Tibial nerve (tissue), 4 donors: ENCODE measurements around the gene TTPAL. TPM values are rescaled to one million over a fixed set of nuclear protein-coding genes. Genes with fewer than 3 reads are reported as not detected.

Source experiments
- DNase-seq, 2 donors: peaks; one replicate each; pipeline ENCODE4 v3.0.0-alpha.2; 2019; ENCODE audit warnings: low spot score in 2 of 2
- H3K27ac ChIP-seq, 4 donors: fragments of 200-600 bp; sonication (generic) in 3 of 4; one replicate each; pipeline ENCODE4 v1.5.1; 2017 to 2019; ENCODE audit warnings: mild to moderate bottlenecking in 1 of 4
- H3K27me3 ChIP-seq, 2 donors: fragments of 200-600 bp; sonication (generic) in 1 of 2; one replicate each; pipeline versions ENCODE4 v1.5.1 to v1.6.0; 2017 to 2019
- H3K36me3 ChIP-seq, 3 donors: fragments of 200-600 bp; sonication (generic); one replicate each; pipeline ENCODE4 v1.5.1; 2018 to 2019
- H3K4me1 ChIP-seq, 4 donors: fragments of 200-600 bp; sonication (generic) in 3 of 4; one replicate each; pipeline ENCODE4 v1.5.1; 2017 to 2019
- H3K4me3 ChIP-seq, 4 donors: fragments of 200-600 bp; sonication (generic) in 3 of 4; one replicate each; pipeline ENCODE4 v1.5.1; 2017 to 2019; ENCODE audit warnings: mild to moderate bottlenecking in 1 of 4, moderate library complexity in 1 of 4
- H3K9me3 ChIP-seq, 4 donors: fragments of 200-600 bp; sonication (generic) in 3 of 4; one replicate each; pipeline ENCODE4 v1.5.1; 2017 to 2019
- CTCF ChIP-seq, 5 experiments: fragments of 200-600 bp in 3 of 5; fragments of 450-650 bp in 2 of 5; sonication (generic) in 3 of 5; IDR thresholded peaks; one replicate each; pipeline ENCODE4 v1.5.1; 2016 to 2019; ENCODE audit warnings: antibody characterized with exemption in 5 of 5, mild to moderate bottlenecking in 3 of 5, moderate library complexity in 2 of 5
- EP300 ChIP-seq, 2 donors: sonication (generic); formaldehyde crosslinking; IDR thresholded peaks; one replicate each; pipeline ENCODE4 v1.6.1; 2017; ENCODE audit warnings: antibody characterized with exemption in 2 of 2, mild to moderate bottlenecking in 1 of 2
- POLR2A ChIP-seq, 2 donors: fragments of 450-650 bp; IDR thresholded peaks; one replicate each; pipeline ENCODE4 v1.6.1; 2017; ENCODE audit warnings: antibody characterized with exemption in 2 of 2, mild to moderate bottlenecking in 2 of 2, moderate library complexity in 2 of 2
- WGBS, 2 donors: methylation state at CpG; one replicate each; pipeline ENCODE4 v1.1.5; 2018; 5-methylcytosine and 5-hydroxymethylcytosine counted together
- total RNA-seq, 4 donors: library from RNA; depleted of rRNA; stranded (reverse); fragments of >200 nt; gene quantifications; one replicate each; pipeline ENCODE4 v1.1.0, GENCODE V29; 2016

The TTPAL gene
- total RNA-seq, 4 donors from 2014 or later = 13.0 to 23.7 (median 16.9) TPM

DNA sequence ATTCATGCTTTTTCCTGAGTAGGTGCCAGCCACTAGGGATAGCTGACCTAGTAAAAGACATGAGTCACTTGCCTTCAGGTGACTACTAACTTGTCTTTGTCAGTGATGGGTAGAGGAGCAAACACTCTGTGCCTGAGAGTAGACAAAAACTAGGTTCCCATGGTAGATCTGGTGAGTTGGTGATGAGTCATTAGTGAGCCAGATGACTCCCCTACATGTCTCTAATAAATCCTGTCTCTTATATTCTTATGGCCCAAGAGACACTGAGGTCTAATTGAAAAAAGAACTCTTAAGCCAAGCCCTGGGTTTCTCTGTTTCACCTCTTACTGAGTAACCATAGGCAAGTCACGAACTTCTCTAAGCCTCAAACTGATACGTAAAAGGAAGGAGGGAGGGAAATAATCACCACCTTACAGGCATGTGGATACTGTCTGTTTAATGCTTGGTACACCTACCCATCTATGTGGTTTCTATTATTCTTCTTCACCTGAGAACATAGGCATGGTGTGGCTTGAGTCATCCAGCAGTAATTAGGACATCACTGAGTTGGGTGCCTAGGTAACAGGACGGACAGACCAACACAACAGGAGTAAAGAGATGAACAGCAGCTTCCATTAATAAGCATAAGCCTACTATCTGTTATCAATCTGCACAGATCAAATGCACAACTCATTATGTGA lies 20.3 kb downstream of the TTPAL start:
- H3K4me1 ChIP-seq = peaks cover 0 to 12% (median 0%) of the 10 kb centered on the region in 4 donors
- no peak for TF ChIP-seq EP300 (IDR thresholded peaks at IDR 0.05)
- no peak for TF ChIP-seq POLR2A (IDR thresholded peaks at IDR 0.05)
- no peak for TF ChIP-seq CTCF (IDR thresholded peaks at IDR 0.05)
- peak overlapping the region in 2 of 4 donors; percentile 65 to 80 for H3K27ac ChIP-seq
- peaks cover 2 to 97% (median 8%) of the 10 kb centered on the region in 3 donors for H3K36me3 ChIP-seq
- no peak overlapping the region for H3K4me3 ChIP-seq
- WGBS, 2 donors = 88 to 98% methylated on average over 3 of the region's 3 CpGs
- H3K27me3 ChIP-seq = no peaks in the 10 kb centered on the region
- DNase-seq = no peak
- H3K9me3 ChIP-seq = no peaks in the 10 kb centered on the region

DNA sequence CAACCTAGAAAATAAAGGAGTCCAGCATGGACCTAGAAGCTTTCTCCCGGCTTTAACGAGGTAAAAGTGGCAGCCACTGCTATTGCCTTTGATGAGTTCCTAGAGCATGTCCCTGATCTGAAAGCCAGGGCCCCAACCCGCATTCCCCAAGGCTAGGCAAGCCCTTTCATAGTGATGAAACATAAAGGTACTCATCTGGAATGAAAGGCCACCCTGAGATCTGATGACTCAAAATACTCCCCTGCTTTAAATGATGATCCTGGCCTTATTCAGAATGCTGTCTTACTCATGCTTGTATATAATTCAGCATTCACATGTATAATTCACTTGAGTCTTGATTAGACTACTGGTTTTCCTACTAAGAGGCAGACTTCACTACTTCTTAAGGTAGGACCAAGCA lies 21.3 kb downstream of the TTPAL start:
- DNase-seq = no peak
- Histone ChIP-seq H3K27ac (no peak overlapping the region), H3K9me3 (no peaks in the 10 kb centered on the region), H3K27me3 (no peaks in the 10 kb centered on the region), H3K4me3 (no peak overlapping the region), H3K36me3 (peaks cover 4 to 98% (median 8%) of the 10 kb centered on the region in 3 donors), H3K4me1 (peaks cover 0 to 7% (median 0%) of the 10 kb centered on the region in 4 donors)
- TF ChIP-seq POLR2A (IDR thresholded peaks at IDR 0.05) = no peak
- WGBS, 2 donors = 90 to 91% methylated on average over 3 of the region's 3 CpGs

GRCh38 chr20:44497761-44498160 lies 22.1 kb downstream of the TTPAL start:
- no peak for TF ChIP-seq CTCF (IDR thresholded peaks at IDR 0.05)
- TF ChIP-seq EP300 (IDR thresholded peaks at IDR 0.05) = no peak
- TF ChIP-seq POLR2A (IDR thresholded peaks at IDR 0.05) = no peak
- Histone ChIP-seq H3K4me1 (no peaks in the 10 kb centered on the region), H3K27ac (no peak overlapping the region), H3K4me3 (no peak overlapping the region), H3K36me3 (peaks cover 4 to 98% (median 8%) of the 10 kb centered on the region in 3 donors), H3K9me3 (no peaks in the 10 kb centered on the region), H3K27me3 (no peaks in the 10 kb centered on the region)
- WGBS, 2 donors = 66 to 73% methylated on average over 3 of the region's 3 CpGs
- DNase-seq = no peak

DNA sequence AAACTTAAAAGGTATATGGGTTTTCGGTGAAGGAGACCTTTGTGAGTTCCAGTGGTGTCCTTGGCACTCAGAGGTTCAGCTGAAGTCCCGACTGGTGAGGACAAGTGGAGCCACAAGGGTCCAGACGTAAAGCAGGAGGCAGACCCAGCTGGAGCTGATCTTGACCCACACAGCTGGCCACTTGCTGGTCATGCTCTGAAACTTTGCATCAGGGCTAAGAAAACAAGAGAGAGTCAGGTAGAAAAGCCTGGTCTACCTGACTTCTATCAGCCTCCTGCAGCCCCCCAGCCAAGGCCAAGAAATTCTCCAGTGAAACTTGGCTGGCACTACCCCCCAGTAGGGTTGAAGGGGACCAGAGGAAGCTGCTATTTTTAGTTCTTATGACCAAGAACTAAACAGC lies 24.5 kb downstream of the TTPAL start:
- H3K36me3 ChIP-seq = peaks cover 2 to 98% (median 28%) of the 10 kb centered on the region in 3 donors
- no peak overlapping the region for H3K27ac ChIP-seq
- DNase-seq = no peak
- H3K27me3 ChIP-seq = no peaks in the 10 kb centered on the region
- WGBS, 2 donors = 92 to 93% methylated on average over 3 of the region's 3 CpGs
- H3K4me3 ChIP-seq = no peak overlapping the region
- no peak for TF ChIP-seq CTCF (IDR thresholded peaks at IDR 0.05)
- no peak for TF ChIP-seq EP300 (IDR thresholded peaks at IDR 0.05)
- TF ChIP-seq POLR2A (IDR thresholded peaks at IDR 0.05) = no peak
- H3K4me1 ChIP-seq = no peaks in the 10 kb centered on the region
- no peaks in the 10 kb centered on the region for H3K9me3 ChIP-seq

- no peak for DNase-seq
- peaks cover 2 to 97% (median 32%) of the 10 kb centered on the region in 3 donors for H3K36me3 ChIP-seq
- no peak overlapping the region for H3K27ac ChIP-seq
- H3K4me3 ChIP-seq = no peak overlapping the region
- H3K4me1 ChIP-seq = no peaks in the 10 kb centered on the region
- H3K27me3 ChIP-seq = no peaks in the 10 kb centered on the region
- 96% methylated on average over 5 of the region's 5 CpGs for WGBS, 2 donors
- no peak for TF ChIP-seq POLR2A (IDR thresholded peaks at IDR 0.05)
- no peak for TF ChIP-seq EP300 (IDR thresholded peaks at IDR 0.05)
- TF ChIP-seq CTCF (IDR thresholded peaks at IDR 0.05) = no peak
- no peaks in the 10 kb centered on the region for H3K9me3 ChIP-seq
Measured at GRCh38 chr20:44501448-44501847, 25.8 kb downstream of the TTPAL start.
